Sigmoid colon (tissue), 4 donors: Measurements from ENCODE around the gene TNIK.

Experiments
- POLR2A ChIP-seq, 2 donors: fragments of 450-650 bp; IDR thresholded peaks; one replicate each; pipeline ENCODE4 v1.6.1; 2016; ENCODE audit warnings: antibody characterized with exemption in 2 of 2, mild to moderate bottlenecking in 2 of 2, moderate library complexity in 2 of 2
- POLR2AphosphoS5 ChIP-seq, 4 donors: sonication (generic); formaldehyde crosslinking; IDR thresholded peaks; one replicate each; pipeline ENCODE4 v1.6.1; 2017; ENCODE audit warnings: antibody characterized with exemption in 4 of 4
- TF ChIP-seq, protein P1 (sequence below), 4 experiments: fragments of 450-650 bp in 3 of 4; fragments of 200-600 bp in 1 of 4; IDR thresholded peaks; one replicate each; pipeline ENCODE4 v1.5.1; 2016 to 2019; ENCODE audit warnings: antibody characterized with exemption in 4 of 4, mild to moderate bottlenecking in 3 of 4, moderate library complexity in 2 of 4

DNA sequence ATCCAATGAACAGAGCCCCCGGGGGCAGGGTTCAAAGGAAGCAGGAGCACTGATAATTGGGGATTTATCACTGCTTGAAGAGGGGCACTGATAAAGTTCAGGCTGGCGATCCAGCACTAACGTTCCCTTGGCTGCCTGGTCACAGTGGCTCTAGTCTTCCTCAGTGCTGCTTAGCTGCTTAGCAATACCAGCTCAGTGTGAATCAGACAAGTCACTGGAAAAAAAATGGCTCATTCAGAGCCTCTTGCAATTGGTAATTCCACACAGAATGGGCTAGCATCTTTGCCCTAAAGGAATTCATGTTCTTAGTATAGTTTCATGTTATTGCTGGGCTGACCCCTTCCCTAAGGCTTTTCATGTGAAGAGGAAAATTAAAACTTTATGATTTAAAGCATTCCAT lies 338.0 kb downstream of the TNIK start:
- TF ChIP-seq, protein P1, sequence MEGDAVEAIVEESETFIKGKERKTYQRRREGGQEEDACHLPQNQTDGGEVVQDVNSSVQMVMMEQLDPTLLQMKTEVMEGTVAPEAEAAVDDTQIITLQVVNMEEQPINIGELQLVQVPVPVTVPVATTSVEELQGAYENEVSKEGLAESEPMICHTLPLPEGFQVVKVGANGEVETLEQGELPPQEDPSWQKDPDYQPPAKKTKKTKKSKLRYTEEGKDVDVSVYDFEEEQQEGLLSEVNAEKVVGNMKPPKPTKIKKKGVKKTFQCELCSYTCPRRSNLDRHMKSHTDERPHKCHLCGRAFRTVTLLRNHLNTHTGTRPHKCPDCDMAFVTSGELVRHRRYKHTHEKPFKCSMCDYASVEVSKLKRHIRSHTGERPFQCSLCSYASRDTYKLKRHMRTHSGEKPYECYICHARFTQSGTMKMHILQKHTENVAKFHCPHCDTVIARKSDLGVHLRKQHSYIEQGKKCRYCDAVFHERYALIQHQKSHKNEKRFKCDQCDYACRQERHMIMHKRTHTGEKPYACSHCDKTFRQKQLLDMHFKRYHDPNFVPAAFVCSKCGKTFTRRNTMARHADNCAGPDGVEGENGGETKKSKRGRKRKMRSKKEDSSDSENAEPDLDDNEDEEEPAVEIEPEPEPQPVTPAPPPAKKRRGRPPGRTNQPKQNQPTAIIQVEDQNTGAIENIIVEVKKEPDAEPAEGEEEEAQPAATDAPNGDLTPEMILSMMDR (IDR thresholded peaks at IDR 0.05) = no peak
- no peak for TF ChIP-seq POLR2AphosphoS5 (IDR thresholded peaks at IDR 0.05)
- TF ChIP-seq POLR2A (IDR thresholded peaks at IDR 0.05) = no peak
